DMS153 (cell line): ENCODE results near the gene SPART.
"Not testable (repeated sequence)": the region's sequence is repeated elsewhere in the genome, so short reads cannot be mapped to it uniquely, and the experiment has no call there.

Experiments used
- DNase-seq: peaks from one replicate; lab custom pipeline; 2025; lab: John Stamatoyannopoulos, UW

SPART gene

DNA sequence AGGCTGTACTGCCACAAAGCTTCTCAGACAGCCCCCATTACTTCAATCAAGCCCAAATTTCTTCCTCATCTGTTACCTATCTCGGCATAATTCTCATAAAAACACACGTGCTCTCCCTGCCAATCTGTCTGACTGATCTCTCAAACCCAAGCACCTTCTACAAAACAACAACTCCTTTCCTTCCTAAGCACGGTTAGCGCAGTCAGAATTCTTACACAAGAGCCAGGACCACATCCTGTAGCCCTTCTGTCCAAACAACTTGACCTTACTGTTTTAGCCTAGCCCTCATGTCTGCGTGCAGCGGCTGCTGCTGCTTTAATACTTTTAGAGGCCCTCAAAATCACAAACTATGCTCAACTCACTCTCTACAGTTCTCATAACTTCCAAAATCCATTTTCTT, 26.4 kb downstream of the SPART start:
- DNase-seq, result not testable (repeated sequence)

DNA sequence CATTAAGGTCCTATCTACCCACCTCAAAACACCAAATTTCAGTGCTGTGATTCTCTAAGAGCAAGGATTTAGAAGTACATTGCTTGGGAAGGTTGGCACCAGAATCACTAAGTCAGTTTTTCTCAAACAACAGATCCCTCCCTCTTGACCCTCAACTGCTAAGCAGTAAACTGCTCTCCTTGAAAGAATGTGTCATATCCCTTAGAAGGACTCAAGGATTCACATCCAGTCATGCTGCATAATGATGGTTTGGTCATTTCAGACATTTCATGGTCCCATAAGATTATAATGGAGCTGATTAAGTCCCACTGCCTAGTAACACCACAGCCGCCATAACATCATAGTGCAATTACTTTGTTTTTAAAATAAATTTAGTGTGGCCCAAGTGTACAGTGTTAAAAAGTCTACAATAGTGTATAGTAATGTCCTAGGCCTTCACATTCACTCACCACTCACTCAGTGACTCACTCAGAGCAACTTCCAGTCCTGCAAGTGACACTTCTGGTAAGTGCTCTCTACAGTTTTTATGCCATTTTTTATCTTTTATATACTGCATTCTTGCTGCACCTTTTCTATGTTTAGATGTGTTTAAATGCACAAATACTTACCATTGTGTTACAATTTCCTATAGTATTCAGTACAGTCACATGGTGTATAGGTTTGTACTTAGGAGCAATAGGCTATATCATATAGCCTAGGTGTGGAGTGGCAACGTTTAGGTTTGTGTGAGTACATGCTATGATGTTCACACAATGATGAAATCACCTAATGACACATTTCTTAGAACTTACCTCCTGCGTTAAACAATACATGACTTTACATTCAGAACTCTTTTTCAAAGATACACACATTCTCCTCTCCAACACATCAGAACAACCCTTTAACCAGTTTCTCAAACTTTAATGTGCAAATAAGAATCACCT, 32.9 kb downstream of the SPART start:
- DNase-seq, result no peak

DNA sequence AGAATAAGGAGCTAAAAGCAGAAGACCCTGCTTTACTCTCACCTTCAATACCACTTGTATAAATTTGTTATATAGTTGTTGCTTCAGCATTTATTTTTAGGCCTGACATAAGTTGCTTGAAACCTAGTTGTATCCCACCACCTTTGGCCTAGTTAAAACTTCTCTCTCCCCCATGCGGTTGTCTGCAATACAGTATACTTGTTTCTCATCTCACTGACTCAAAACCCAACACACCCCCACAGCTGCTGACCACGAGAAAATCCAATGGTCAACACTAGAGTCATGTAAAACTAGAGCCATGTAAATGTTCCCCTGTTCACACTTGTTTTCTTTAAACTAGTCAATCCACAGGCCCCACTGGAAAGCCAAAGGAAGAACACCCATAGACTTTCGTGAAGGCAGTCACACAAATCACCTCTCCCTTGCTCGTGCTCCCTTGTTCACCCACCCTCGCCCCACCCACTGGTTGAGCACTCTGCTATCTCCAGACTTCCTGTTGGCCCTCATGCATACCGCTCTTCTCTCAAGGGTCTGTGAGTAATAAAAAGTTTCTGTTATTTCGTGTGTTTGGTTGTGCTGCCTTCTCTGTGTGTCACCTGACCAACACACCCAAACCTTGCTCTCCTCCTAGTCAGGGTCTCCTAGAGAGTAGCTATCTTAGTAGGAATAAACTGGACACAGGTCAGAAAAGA, 35.6 kb downstream of the SPART start:
- no peak for DNase-seq

- no peak for DNase-seq
Measured at GRCh38 chr13:36302289-36302688, 43.9 kb downstream of the SPART start.

- DNase-seq, result not testable (repeated sequence)
Measured at GRCh38 chr13:36299469-36299868, 46.7 kb downstream of the SPART start.

DNA sequence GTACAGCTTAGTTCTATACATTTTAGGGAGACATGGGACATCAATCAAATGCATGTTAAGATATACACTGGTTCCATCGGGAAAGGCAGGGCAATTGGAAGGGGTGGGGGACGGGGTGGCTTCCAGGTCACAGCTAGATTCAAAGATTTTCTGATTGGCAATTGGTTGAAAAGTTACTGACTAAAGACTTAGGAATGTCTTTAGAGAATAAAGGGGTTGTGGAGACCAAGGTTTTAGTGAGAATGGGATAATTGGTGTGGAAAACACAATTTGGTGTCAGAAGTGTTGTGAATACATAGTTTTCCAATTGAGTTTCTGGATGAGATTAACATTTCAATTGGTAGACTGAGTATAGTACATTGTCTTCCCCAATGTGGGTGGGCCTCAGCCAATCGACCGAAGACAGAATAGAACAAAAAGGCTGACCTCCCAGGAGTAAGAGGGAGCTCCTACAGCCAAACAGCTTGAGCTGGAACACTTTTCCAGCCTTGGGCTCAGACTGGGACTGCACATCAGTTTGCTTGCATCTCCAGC, 47.6 kb downstream of the SPART start:
- DNase-seq, result no peak

GRCh38 chr13:36297366-36298338, 48.5 kb downstream of the SPART start, which contains the start of gene CCDC169:
CCDC169 (minus strand) TSS chr13:36297814; CDS start chr13:36297719, 95 bp downstream.
- peak; percentile 16 for DNase-seq

DNA sequence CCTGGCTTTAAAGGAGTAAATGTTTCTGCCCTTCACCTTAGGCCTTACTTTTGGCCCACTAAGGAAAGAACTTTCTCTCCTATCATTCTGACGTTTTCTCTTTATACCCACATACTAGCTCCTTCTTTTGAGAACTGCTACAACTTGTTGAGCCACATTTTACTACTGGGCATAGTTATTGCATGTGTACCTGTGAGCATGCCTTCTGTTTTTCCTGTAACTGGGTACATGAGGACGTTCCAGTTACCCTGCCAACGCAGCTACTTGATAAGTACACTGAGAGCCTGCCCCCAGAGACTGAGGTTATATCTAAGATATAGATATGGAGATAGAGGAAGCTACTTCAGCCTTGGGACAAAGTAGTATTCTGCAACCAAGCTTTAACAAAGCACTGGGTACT, 52.1 kb downstream of the SPART start:
- DNase-seq, result no peak

GRCh38 chr13:36293497-36293896, 52.7 kb downstream of the SPART start:
- DNase-seq, result no peak

- DNase-seq, result no peak
Measured at GRCh38 chr13:36288794-36289391, 57.3 kb downstream of the SPART start.

- DNase-seq, result no peak
Measured at GRCh38 chr13:36286006-36286405, 60.2 kb downstream of the SPART start.

- DNase-seq, result peak; percentile 7
Measured at GRCh38 chr13:36282821-36283432, 63.3 kb downstream of the SPART start.

- DNase-seq, result peak; percentile 29
Measured at GRCh38 chr13:36275190-36276002, 70.8 kb downstream of the SPART start.

DNA sequence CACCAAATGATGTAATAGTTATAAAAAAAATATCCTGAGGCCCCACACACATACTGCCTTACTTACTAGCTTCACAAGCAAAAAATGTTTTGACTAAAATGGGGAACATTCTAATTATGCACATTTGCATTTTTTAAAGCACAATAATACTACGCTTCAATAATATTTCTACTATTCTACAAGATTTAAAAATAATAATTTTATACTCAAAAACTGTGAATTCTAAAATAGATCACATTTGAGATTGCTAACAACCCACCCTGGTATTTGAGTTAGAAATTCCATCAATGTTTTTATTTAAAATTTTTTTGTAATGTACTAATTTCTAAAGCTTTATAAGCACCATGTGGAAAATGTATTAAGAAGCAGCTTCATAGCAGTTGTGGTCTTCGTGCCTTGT, 72.8 kb downstream of the SPART start:
- no peak for DNase-seq

- DNase-seq, result no peak
Measured at GRCh38 chr13:36261976-36262375, 84.2 kb downstream of the SPART start.

GRCh38 chr13:36261011-36261410, 85.2 kb downstream of the SPART start:
- DNase-seq, result no peak

DNA sequence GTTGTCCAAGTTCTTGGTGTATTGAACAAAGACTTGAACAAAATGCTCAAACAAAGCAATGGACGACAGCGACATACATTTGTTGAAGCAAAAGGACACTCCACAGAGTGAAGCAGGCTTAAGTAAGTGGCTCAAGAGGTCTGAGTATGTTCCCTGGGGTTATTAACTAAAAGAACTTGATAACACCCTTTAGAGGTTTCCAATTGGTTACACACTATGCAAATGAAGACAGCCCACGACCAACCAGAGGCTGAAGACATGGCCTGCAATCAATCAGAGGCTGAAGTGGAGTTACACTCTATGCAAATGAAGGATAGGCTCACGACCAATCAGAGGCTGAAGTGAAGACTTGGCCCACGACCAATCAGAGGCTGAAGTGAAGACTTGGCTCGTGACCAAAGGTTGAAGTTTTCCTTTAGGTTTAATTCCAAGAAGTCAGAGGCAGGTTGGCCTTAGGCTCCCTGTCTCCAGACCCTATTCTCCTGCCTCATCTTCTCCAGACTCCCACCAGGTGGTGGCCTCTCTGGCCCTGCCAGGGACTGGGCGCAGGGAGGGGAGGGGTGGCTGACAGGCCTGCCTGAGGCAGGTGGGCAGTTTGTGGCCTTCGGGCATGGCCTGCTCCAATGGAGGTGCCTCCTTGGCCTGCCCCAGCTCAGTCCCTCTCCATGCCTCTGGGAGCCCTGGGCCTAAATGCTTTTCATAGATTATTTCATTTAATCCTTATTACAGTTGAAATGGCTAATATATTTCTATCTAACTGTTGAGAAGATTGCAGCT, 86.6 kb downstream of the SPART start:
- DNase-seq, result no peak

DNA sequence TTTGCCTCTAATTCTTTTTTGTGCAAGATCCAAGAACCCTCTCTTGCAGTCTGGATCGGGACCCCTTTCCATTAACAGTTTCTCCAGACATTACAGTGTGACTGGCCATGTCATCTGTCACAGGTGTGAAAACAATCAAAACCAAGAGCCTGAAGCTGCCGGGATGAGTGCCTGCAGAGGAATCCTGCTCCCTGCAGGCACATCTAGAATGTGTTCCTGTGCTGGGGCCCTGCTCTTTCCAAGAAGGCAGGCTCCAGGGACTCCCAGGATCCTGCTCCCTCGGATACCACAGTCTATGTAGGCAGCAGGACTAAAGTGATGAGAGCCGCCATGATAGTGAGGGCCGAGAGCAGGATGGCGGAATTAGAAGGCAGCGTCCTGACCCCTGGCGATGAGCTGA, 87.4 kb downstream of the SPART start:
- DNase-seq, result no peak
